GM23338 (cell line): ENCODE results near the gene MINDY4.

Source experiments
- EZH2 ChIP-seq: fragments of 200-600 bp; sonication (generic); IDR thresholded peaks from one replicate; pipeline ENCODE4 v1.8.0; 2017; ENCODE audit warnings: antibody characterized with exemption, mild to moderate bottlenecking, low read depth; ENCODE audit not compliant: unreplicated experiment
- POLR2AphosphoS5 ChIP-seq: IDR thresholded peaks from 2 replicates; pipeline ENCODE4 v1.6.1; 2016; ENCODE audit warnings: antibody characterized with exemption, low read depth
- TF ChIP-seq, protein P1 (sequence below), 2 experiments: fragments of 200-600 bp in 1 of 2; sonication (generic) in 1 of 2; conservative IDR thresholded peaks; 2 replicates each; pipeline versions ENCODE4 v1.5.1 to v1.6.1; 2016 to 2017; ENCODE audit warnings: antibody characterized with exemption in 2 of 2, low read depth in 2 of 2, mild to moderate bottlenecking in 2 of 2, moderate library complexity in 1 of 2
- TF ChIP-seq, protein P2 (sequence below): IDR thresholded peaks from one replicate; pipeline ENCODE4 v1.6.1; 2018; ENCODE audit warnings: antibody characterized with exemption; ENCODE audit not compliant: unreplicated experiment

DNA sequence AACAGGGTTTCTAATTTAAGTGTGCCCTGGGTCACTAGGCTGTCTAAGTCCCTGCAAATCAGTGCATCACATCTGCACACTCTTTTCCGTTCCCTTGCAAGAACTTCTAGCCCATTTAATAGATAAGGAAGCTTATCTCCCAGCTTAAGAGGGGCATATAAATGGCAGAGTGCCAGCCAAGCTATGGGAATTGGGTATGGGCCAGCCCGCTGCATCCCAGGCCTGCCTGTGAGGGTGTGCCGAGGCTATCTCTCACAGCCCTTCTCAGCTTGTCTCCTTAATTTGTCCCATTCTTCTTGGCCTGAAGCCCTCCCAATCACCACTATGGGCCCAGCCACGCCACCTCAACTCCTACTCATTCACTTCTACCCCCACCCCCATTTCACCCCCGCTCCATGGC, 155.1 kb downstream of the MINDY4 start:
- TF ChIP-seq EZH2: no peak
- TF ChIP-seq, protein P1, sequence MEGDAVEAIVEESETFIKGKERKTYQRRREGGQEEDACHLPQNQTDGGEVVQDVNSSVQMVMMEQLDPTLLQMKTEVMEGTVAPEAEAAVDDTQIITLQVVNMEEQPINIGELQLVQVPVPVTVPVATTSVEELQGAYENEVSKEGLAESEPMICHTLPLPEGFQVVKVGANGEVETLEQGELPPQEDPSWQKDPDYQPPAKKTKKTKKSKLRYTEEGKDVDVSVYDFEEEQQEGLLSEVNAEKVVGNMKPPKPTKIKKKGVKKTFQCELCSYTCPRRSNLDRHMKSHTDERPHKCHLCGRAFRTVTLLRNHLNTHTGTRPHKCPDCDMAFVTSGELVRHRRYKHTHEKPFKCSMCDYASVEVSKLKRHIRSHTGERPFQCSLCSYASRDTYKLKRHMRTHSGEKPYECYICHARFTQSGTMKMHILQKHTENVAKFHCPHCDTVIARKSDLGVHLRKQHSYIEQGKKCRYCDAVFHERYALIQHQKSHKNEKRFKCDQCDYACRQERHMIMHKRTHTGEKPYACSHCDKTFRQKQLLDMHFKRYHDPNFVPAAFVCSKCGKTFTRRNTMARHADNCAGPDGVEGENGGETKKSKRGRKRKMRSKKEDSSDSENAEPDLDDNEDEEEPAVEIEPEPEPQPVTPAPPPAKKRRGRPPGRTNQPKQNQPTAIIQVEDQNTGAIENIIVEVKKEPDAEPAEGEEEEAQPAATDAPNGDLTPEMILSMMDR (conservative IDR thresholded peaks at IDR 0.05; ENCODE audit: low read depth in 2 of 2): no peak
- TF ChIP-seq, protein P2, sequence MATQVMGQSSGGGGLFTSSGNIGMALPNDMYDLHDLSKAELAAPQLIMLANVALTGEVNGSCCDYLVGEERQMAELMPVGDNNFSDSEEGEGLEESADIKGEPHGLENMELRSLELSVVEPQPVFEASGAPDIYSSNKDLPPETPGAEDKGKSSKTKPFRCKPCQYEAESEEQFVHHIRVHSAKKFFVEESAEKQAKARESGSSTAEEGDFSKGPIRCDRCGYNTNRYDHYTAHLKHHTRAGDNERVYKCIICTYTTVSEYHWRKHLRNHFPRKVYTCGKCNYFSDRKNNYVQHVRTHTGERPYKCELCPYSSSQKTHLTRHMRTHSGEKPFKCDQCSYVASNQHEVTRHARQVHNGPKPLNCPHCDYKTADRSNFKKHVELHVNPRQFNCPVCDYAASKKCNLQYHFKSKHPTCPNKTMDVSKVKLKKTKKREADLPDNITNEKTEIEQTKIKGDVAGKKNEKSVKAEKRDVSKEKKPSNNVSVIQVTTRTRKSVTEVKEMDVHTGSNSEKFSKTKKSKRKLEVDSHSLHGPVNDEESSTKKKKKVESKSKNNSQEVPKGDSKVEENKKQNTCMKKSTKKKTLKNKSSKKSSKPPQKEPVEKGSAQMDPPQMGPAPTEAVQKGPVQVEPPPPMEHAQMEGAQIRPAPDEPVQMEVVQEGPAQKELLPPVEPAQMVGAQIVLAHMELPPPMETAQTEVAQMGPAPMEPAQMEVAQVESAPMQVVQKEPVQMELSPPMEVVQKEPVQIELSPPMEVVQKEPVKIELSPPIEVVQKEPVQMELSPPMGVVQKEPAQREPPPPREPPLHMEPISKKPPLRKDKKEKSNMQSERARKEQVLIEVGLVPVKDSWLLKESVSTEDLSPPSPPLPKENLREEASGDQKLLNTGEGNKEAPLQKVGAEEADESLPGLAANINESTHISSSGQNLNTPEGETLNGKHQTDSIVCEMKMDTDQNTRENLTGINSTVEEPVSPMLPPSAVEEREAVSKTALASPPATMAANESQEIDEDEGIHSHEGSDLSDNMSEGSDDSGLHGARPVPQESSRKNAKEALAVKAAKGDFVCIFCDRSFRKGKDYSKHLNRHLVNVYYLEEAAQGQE: no peak
- TF ChIP-seq POLR2AphosphoS5: no peak
